PC-3 (cell line): ENCODE results near the gene MISFA. TPM values are rescaled to one million over a fixed set of nuclear protein-coding genes. Genes with fewer than 3 reads are reported as not detected.

ENCODE experiments used
- ATAC-seq: fragments of 200-7000 bp; cut with Tn5 transposase; 2 replicates; pipeline ENCODE4 v1.9.1; 2020; ENCODE audit warnings: mild to moderate bottlenecking, moderate library complexity
- BruUV-seq: library from RNA; stranded (reverse); fragments of 400-500 nt; replicated peaks from 2 replicates; lab custom pipeline; 2021; lab: Mats Ljungman, UMichigan
- CTCF ChIA-PET: fragments of 300-600 bp; sonication (Branson Sonifier 250); formaldehyde crosslinking; loops from one replicate; lab custom pipeline; 2022; ENCODE audit warnings: antibody characterized with exemption; lab: Charles Lee
- POLR2A ChIA-PET: fragments of 300-600 bp; sonication (Branson Sonifier 250); formaldehyde crosslinking; loops from one replicate; lab custom pipeline; 2022; ENCODE audit warnings: antibody characterized with exemption; ENCODE audit not compliant: unreplicated experiment; lab: Charles Lee
- DNase-seq: peaks from one replicate; pipeline ENCODE4 v3.0.0-alpha.2; 2015
- H2AFZ ChIP-seq: fragments of 300-600 bp; sonication (generic); 2 replicates; pipeline ENCODE4 v1.6.0; 2016; ENCODE audit warnings: antibody characterized with exemption, low read length
- H3F3A ChIP-seq: fragments of 300-600 bp; sonication (generic); one replicate; pipeline ENCODE4 v1.6.0; 2017; ENCODE audit warnings: antibody characterized with exemption, low read length, control low read depth, mild to moderate bottlenecking; ENCODE audit not compliant: unreplicated experiment
- H3K27ac ChIP-seq: fragments of 300-600 bp; sonication (generic); 2 replicates; pipeline ENCODE4 v1.5.1; 2016; ENCODE audit warnings: mild to moderate bottlenecking, low read length
- H3K27me3 ChIP-seq: fragments of 300-600 bp; sonication (generic); 2 replicates; pipeline ENCODE4 v1.6.1; 2016; ENCODE audit warnings: low read length, mixed read lengths
- H3K36me3 ChIP-seq: fragments of 300-600 bp; sonication (generic); 2 replicates; pipeline ENCODE4 v1.6.1; 2016; ENCODE audit warnings: low read depth, mixed run types, low read length, mixed read lengths
- H3K4me1 ChIP-seq: fragments of 300-600 bp; sonication (generic); 2 replicates; pipeline ENCODE4 v1.5.1; 2016; ENCODE audit warnings: low read length; ENCODE audit not compliant: insufficient read depth
- H3K4me2 ChIP-seq: fragments of 300-600 bp; sonication (generic); 2 replicates; pipeline ENCODE4 v1.6.0; 2016; ENCODE audit warnings: low read length
- H3K4me3 ChIP-seq: fragments of 300-600 bp; sonication (generic); 2 replicates; pipeline ENCODE4 v1.5.1; 2016; ENCODE audit warnings: mild to moderate bottlenecking, low read length, mixed read lengths
- H3K79me2 ChIP-seq: fragments of 300-600 bp; sonication (generic); 2 replicates; pipeline ENCODE4 v1.6.1; 2017; ENCODE audit warnings: low read length, mixed read lengths
- H3K9ac ChIP-seq: fragments of 300-600 bp; sonication (generic); 2 replicates; pipeline ENCODE4 v1.6.0; 2016; ENCODE audit warnings: mild to moderate bottlenecking, low read length
- H3K9me2 ChIP-seq: fragments of 300-600 bp; sonication (generic); replicated peaks from 2 replicates; pipeline ENCODE4 v1.6.1; 2016; ENCODE audit warnings: mixed run types, low read length, mixed read lengths
- H3K9me3 ChIP-seq: fragments of 300-600 bp; sonication (generic); 2 replicates; pipeline ENCODE4 v1.6.1; 2016; ENCODE audit warnings: low read length, mixed read lengths
- H4K20me1 ChIP-seq: fragments of 300-600 bp; sonication (generic); 2 replicates; pipeline ENCODE4 v1.6.1; 2016; ENCODE audit warnings: low read length, mixed read lengths
- CTCF ChIP-seq: fragments of 300-600 bp; sonication (generic); conservative IDR thresholded peaks from 2 replicates; pipeline ENCODE4 v1.5.1; 2017; ENCODE audit warnings: antibody characterized with exemption, low read depth, mild to moderate bottlenecking, low read length
- EZH2 ChIP-seq: fragments of 300-600 bp; sonication (generic); IDR thresholded peaks from one replicate; pipeline ENCODE4 v1.6.1; 2017; ENCODE audit warnings: antibody characterized with exemption, mild to moderate bottlenecking, low read length; ENCODE audit not compliant: unreplicated experiment
- EZH2phosphoT487 ChIP-seq: fragments of 300-600 bp; sonication (generic); IDR thresholded peaks from 2 replicates; pipeline ENCODE4 v1.6.1; 2018; ENCODE audit warnings: mild to moderate bottlenecking, antibody characterized with exemption, low read length, borderline replicate concordance
- intact Hi-C: fragments of 100-400 bp; cut with micrococcal nuclease; formaldehyde crosslinking; loops from 2 replicates; pipeline ENCODE4 v1.9.0; 2023
- total RNA-seq: library from RNA; depleted of rRNA; stranded (reverse); fragments of >200 nt; gene quantifications from 2 replicates; pipeline ENCODE4 v1.2.3, GENCODE V29; 2014

Gene MISFA
- total RNA-seq, 1 experiment from 2014 or later: 0.36 TPM

GRCh38 chr11:18615628-18616392, 16.2 kb downstream of the MISFA start:
- ChIA-PET CTCF (no interaction called here), POLR2A (no interaction called here)
- no peak for ATAC-seq
- Histone ChIP-seq H4K20me1 (peaks cover 12% of the 10 kb centered on the region), H3K9ac (no peak overlapping the region), H3K4me3 (no peak overlapping the region), H2AFZ (no peak overlapping the region), H3F3A (no peaks in the 10 kb centered on the region), H3K4me1 (peaks cover 4% of the 10 kb centered on the region; the same call in 1 of the 2 replicates), H3K4me2 (no peak overlapping the region), H3K9me2 (no peaks in the 10 kb centered on the region), H3K36me3 (peaks cover 24% of the 10 kb centered on the region), H3K27ac (no peak overlapping the region), H3K9me3 (no peaks in the 10 kb centered on the region), H3K79me2 (peaks cover 48% of the 10 kb centered on the region), H3K27me3 (no peaks in the 10 kb centered on the region)
- BruUV-seq: no TSS peak
- intact Hi-C loops: loop anchor here (5.0 kb wide), 1 partner anchor 74 kb away; no protein-coding TSS in a partner anchor
- TF ChIP-seq EZH2phosphoT487 (no peak), EZH2 (no peak), CTCF (no peak)
- no peak for DNase-seq

GRCh38 chr11:18617688-18618341, 18.2 kb downstream of the MISFA start:
- intact Hi-C loops: loop anchor here (5.0 kb wide), 1 partner anchor 76 kb away; no protein-coding TSS in a partner anchor
- no TSS peak for BruUV-seq
- POLR2A ChIA-PET: no interaction called here

More at GRCh38 chr11:18617688-18618341, 18.2 kb downstream of the MISFA start:
- ATAC-seq (no peak), DNase-seq (no peak)
- Histone ChIP-seq H2AFZ (no peak overlapping the region), H4K20me1 (peaks cover 18% of the 10 kb centered on the region), H3K27me3 (no peaks in the 10 kb centered on the region), H3K36me3 (peaks cover 18% of the 10 kb centered on the region), H3K79me2 (peaks cover 68% of the 10 kb centered on the region), H3F3A (no peaks in the 10 kb centered on the region), H3K9me2 (no peaks in the 10 kb centered on the region), H3K4me2 (0 out of 2 replicates have a peak overlapping the region, but pooled peaks have one; percentile 12), H3K4me1 (peaks cover 4% of the 10 kb centered on the region; the same call in 1 of the 2 replicates), H3K27ac (peak overlapping the region; percentile 20; the same call in 1 of the 2 replicates), H3K4me3 (no peak overlapping the region), H3K9ac (no peak overlapping the region), H3K9me3 (no peaks in the 10 kb centered on the region)
- CTCF ChIA-PET: no interaction called here
- TF ChIP-seq EZH2 (no peak), CTCF (no peak), EZH2phosphoT487 (no peak)
